ENCODE measurements around the gene ESYT2.

DNA sequence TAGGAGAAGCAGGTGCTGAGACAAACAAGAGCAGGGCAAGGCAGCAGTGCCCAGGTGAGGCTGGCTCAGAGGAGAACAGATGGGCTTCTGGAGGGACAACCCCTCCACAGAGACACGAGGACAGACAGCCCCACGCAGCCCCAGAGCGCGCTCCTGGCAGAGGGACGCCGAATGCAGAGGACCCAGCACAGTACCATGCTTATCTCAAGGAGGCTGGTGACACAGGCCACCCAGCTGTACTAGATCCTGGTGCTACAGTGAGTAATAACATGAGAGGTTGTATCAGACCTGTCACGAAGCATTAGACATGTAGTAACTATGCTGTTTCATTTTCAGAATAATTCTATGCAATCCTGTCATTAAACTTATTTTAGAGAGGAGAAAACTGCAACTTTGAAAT lies 64.3 kb downstream of the ESYT2 start:
- TF ChIP-seq YY1 (IDR thresholded peaks at IDR 0.05; ENCODE audit: low read depth) = no peak
- no peak for TF ChIP-seq JUND (IDR thresholded peaks at IDR 0.05)
- TF ChIP-seq, protein P1, sequence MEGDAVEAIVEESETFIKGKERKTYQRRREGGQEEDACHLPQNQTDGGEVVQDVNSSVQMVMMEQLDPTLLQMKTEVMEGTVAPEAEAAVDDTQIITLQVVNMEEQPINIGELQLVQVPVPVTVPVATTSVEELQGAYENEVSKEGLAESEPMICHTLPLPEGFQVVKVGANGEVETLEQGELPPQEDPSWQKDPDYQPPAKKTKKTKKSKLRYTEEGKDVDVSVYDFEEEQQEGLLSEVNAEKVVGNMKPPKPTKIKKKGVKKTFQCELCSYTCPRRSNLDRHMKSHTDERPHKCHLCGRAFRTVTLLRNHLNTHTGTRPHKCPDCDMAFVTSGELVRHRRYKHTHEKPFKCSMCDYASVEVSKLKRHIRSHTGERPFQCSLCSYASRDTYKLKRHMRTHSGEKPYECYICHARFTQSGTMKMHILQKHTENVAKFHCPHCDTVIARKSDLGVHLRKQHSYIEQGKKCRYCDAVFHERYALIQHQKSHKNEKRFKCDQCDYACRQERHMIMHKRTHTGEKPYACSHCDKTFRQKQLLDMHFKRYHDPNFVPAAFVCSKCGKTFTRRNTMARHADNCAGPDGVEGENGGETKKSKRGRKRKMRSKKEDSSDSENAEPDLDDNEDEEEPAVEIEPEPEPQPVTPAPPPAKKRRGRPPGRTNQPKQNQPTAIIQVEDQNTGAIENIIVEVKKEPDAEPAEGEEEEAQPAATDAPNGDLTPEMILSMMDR (IDR thresholded peaks at IDR 0.05) = no peak
- no peak for TF ChIP-seq TAF1 (IDR thresholded peaks at IDR 0.05; ENCODE audit: borderline replicate concordance, low read depth, low read length)
- TF ChIP-seq SMC3 (IDR thresholded peaks at IDR 0.05; ENCODE audit: low read depth, low read length) = no peak
- no peak for TF ChIP-seq CHD2 (IDR thresholded peaks at IDR 0.05; ENCODE audit: low read length, partially characterized antibody)
- TF ChIP-seq MAX (IDR thresholded peaks at IDR 0.05; ENCODE audit: low read depth) = no peak
- TF ChIP-seq EP300 (IDR thresholded peaks at IDR 0.05; ENCODE audit: borderline replicate concordance in 1 of 2, low read depth in 1 of 2, low read length in 1 of 2) = no peak
- TF ChIP-seq, protein P2, sequence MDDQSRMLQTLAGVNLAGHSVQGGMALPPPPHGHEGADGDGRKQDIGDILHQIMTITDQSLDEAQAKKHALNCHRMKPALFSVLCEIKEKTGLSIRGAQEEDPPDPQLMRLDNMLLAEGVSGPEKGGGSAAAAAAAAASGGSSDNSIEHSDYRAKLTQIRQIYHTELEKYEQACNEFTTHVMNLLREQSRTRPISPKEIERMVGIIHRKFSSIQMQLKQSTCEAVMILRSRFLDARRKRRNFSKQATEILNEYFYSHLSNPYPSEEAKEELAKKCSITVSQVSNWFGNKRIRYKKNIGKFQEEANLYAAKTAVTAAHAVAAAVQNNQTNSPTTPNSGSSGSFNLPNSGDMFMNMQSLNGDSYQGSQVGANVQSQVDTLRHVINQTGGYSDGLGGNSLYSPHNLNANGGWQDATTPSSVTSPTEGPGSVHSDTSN (IDR thresholded peaks at IDR 0.05) = no peak
- no peak for TF ChIP-seq MXI1 (IDR thresholded peaks at IDR 0.05; ENCODE audit: low read depth, low read length)
- TF ChIP-seq POLR2AphosphoS5 (IDR thresholded peaks at IDR 0.05; ENCODE audit: low read depth, low read length) = no peak
- no peak for TF ChIP-seq RXRA (IDR thresholded peaks at IDR 0.05; ENCODE audit: borderline replicate concordance, low read depth)
- TF ChIP-seq, protein P3, sequence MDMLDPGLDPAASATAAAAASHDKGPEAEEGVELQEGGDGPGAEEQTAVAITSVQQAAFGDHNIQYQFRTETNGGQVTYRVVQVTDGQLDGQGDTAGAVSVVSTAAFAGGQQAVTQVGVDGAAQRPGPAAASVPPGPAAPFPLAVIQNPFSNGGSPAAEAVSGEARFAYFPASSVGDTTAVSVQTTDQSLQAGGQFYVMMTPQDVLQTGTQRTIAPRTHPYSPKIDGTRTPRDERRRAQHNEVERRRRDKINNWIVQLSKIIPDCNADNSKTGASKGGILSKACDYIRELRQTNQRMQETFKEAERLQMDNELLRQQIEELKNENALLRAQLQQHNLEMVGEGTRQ (IDR thresholded peaks at IDR 0.05; ENCODE audit: borderline replicate concordance, low read depth, low read length) = no peak
- TF ChIP-seq RAD21 (IDR thresholded peaks at IDR 0.05; ENCODE audit: low read length) = no peak

All from SK-N-SH (cell line).